Measurements from ENCODE around the gene SLC44A1. TPM values are rescaled to one million over a fixed set of nuclear protein-coding genes. Genes with fewer than 3 reads are reported as not detected.
A peak's percentile ranks its signal among the peaks of the same experiment; 100 is the strongest.

SLC44A1 gene
- polyA plus RNA-seq, 3 donors = 6.9 to 52.1 (median 46.5) TPM

GRCh38 chr9:105257809-105258208 is 13.4 kb downstream of the SLC44A1 start:
- no peak for TF ChIP-seq CTCF (IDR thresholded peaks at IDR 0.05)
- Mint-ChIP-seq H3K27ac (peak overlapping the region in 4 of 7 donors; percentile 8 to 76 (median 21)), H3K4me1 (peaks cover 43% of the 10 kb centered on the region), H3K27me3 (ENCODE audit: low read depth in 3 of 3) (peaks cover 0 to 1% (median 0%) of the 10 kb centered on the region in 3 donors), H3K9me3 (no peaks in the 10 kb centered on the region), H3K4me3 (no peak overlapping the region), H3K36me3 (peaks cover 0 to 7% of the 10 kb centered on the region in 2 donors)
- no peaks in the 10 kb centered on the region for H3K36me3 ChIP-seq (replicated peaks in 1 of 2; ENCODE audit: control insufficient read depth in 1 of 2, insufficient read depth in 2 of 2, low read length in 2 of 2)
- H3K9ac ChIP-seq (ENCODE audit: insufficient read depth, low read length, poor library complexity, severe bottlenecking) = no peak overlapping the region
- no peak overlapping the region for H3K4me2 ChIP-seq (replicated peaks; ENCODE audit: extremely low read depth, low read length, poor library complexity, severe bottlenecking)
- H3K79me2 ChIP-seq (ENCODE audit: insufficient read depth, low read length) = peaks cover 100% of the 10 kb centered on the region
- peaks cover 3% of the 10 kb centered on the region for H4K20me1 ChIP-seq (ENCODE audit: insufficient read depth, low read length)
- peak overlapping the region in 1 of 2 donors; percentile 7 for H3K27ac ChIP-seq (ENCODE audit: low read depth in 1 of 2, low read length in 2 of 2)
- no peaks in the 10 kb centered on the region for H3K9me3 ChIP-seq (replicated peaks in 1 of 2; ENCODE audit: control insufficient read depth in 1 of 2, insufficient read depth in 1 of 2, low read length in 2 of 2)
- peaks cover 8 to 15% of the 10 kb centered on the region in 2 donors for H3K4me1 ChIP-seq (ENCODE audit: control insufficient read depth in 1 of 2, insufficient read depth in 2 of 2, low read length in 2 of 2)
- 95% methylated on average over 2 of the region's 2 CpGs for WGBS (ENCODE audit: insufficient coverage)
- no peak overlapping the region for H2AFZ ChIP-seq (ENCODE audit: insufficient read depth, low read depth, low read length, poor library complexity, severe bottlenecking)
- DNase-seq = no peak
- no peaks in the 10 kb centered on the region for H3K27me3 ChIP-seq (ENCODE audit: control insufficient read depth in 2 of 2, insufficient read depth in 2 of 2, low read length in 2 of 2)
- H3K4me3 ChIP-seq (replicated peaks in 1 of 3; ENCODE audit: low read depth in 2 of 3, low read length in 3 of 3) = no peak overlapping the region
- intact Hi-C loops (cut with micrococcal nuclease) = no loop called here

GRCh38 chr9:105258225-105258737 is 13.8 kb downstream of the SLC44A1 start:
- Mint-ChIP-seq H3K4me3 (no peak overlapping the region), H3K27me3 (ENCODE audit: low read depth in 3 of 3) (peaks cover 0 to 1% (median 0%) of the 10 kb centered on the region in 3 donors), H3K27ac (peak overlapping the region in 1 of 7 donors; percentile 6), H3K36me3 (peaks cover 0 to 7% of the 10 kb centered on the region in 2 donors), H3K4me1 (peaks cover 43% of the 10 kb centered on the region), H3K9me3 (no peaks in the 10 kb centered on the region)
- peaks cover 100% of the 10 kb centered on the region for H3K79me2 ChIP-seq (ENCODE audit: insufficient read depth, low read length)
- H3K4me2 ChIP-seq (replicated peaks; ENCODE audit: extremely low read depth, low read length, poor library complexity, severe bottlenecking) = no peak overlapping the region
- H3K9ac ChIP-seq (ENCODE audit: insufficient read depth, low read length, poor library complexity, severe bottlenecking) = no peak overlapping the region
- no peaks in the 10 kb centered on the region for H3K36me3 ChIP-seq (replicated peaks in 1 of 2; ENCODE audit: control insufficient read depth in 1 of 2, insufficient read depth in 2 of 2, low read length in 2 of 2)
- no peak for TF ChIP-seq CTCF (IDR thresholded peaks at IDR 0.05)
- H3K4me3 ChIP-seq (replicated peaks in 1 of 3; ENCODE audit: low read depth in 2 of 3, low read length in 3 of 3) = no peak overlapping the region
- peaks cover 3% of the 10 kb centered on the region for H4K20me1 ChIP-seq (ENCODE audit: insufficient read depth, low read length)
- H3K9me3 ChIP-seq (replicated peaks in 1 of 2; ENCODE audit: control insufficient read depth in 1 of 2, insufficient read depth in 1 of 2, low read length in 2 of 2) = no peaks in the 10 kb centered on the region
- intact Hi-C loops (cut with micrococcal nuclease) = no loop called here
- DNase-seq = no peak
- H3K4me1 ChIP-seq (ENCODE audit: control insufficient read depth in 1 of 2, insufficient read depth in 2 of 2, low read length in 2 of 2) = peaks cover 8 to 15% of the 10 kb centered on the region in 2 donors
- no peak overlapping the region for H2AFZ ChIP-seq (ENCODE audit: insufficient read depth, low read depth, low read length, poor library complexity, severe bottlenecking)
- 100% methylated on average over 1 of the region's 3 CpGs for WGBS (ENCODE audit: insufficient coverage)
- peak overlapping the region in 1 of 2 donors; percentile 7 for H3K27ac ChIP-seq (ENCODE audit: low read depth in 1 of 2, low read length in 2 of 2)
- no peaks in the 10 kb centered on the region for H3K27me3 ChIP-seq (ENCODE audit: control insufficient read depth in 2 of 2, insufficient read depth in 2 of 2, low read length in 2 of 2)
